Measurements from ENCODE around the gene EQTN. TPM values are rescaled to one million over a fixed set of nuclear protein-coding genes. Genes with fewer than 3 reads are reported as not detected.

Gene EQTN
- total and polyA plus RNA-seq, 2 of the 8 experiments (the other 6 are each of a cell fraction or from before 2014, with no cell fraction given): 0.23 TPM; not detected in 1

GRCh38 chr9:27258662-27259061 lies 38.3 kb downstream of the EQTN start:
- H3K79me1 ChIP-seq (ENCODE audit: low read depth, low read length): no peaks in the 10 kb centered on the region
- no peak overlapping the region for H2BK120ac ChIP-seq (replicated peaks; ENCODE audit: low read depth, low read length)
- ChIA-PET POLR2A (ENCODE audit: partially characterized antibody) (no interaction called here), CTCF (ENCODE audit: partially characterized antibody) (interaction anchor here (5.3 to 5.5 kb wide), 2 partner anchors 10 to 17 kb away, joined by 37 to 39 read pairs; no protein-coding TSS in a partner anchor)
- H3K14ac ChIP-seq (ENCODE audit: insufficient read length): no peak overlapping the region
- H4K20me1 ChIP-seq (replicated peaks in 1 of 2; ENCODE audit: control insufficient read depth in 1 of 2, insufficient read depth in 2 of 2, low read length in 2 of 2): no peaks in the 10 kb centered on the region
- no peak overlapping the region for H3K56ac ChIP-seq (replicated peaks; ENCODE audit: insufficient read length, low read depth, low read length)
- H2AFZ ChIP-seq (ENCODE audit: low read length): no peak overlapping the region
- DNase-seq (ENCODE audit: low read depth in 1 of 2, low spot score in 2 of 2) (no peak), FAIRE-seq (no peak)
- no peak overlapping the region for H3K18ac ChIP-seq (ENCODE audit: extremely low read depth, low read length)
- H3K27me3 ChIP-seq (replicated peaks in 1 of 4; ENCODE audit: control insufficient read depth in 3 of 4, extremely low read depth in 1 of 4, insufficient read depth in 3 of 4, low read length in 3 of 4): no peaks in the 10 kb centered on the region
- H2BK15ac ChIP-seq (ENCODE audit: low read length): no peak overlapping the region
- H2BK12ac ChIP-seq (ENCODE audit: low read depth, low read length): no peak overlapping the region
- no peak overlapping the region for H3K4ac ChIP-seq (replicated peaks; ENCODE audit: insufficient read length, low read depth, low read length)
- peaks cover 0 to 5% (median 0%) of the 10 kb centered on the region in 4 experiments; a peak in 2 of 7 replicates for H3K4me1 ChIP-seq (replicated peaks in 1 of 4; ENCODE audit: control insufficient read depth in 3 of 4, insufficient read depth in 4 of 4, low read length in 3 of 4)
- H3K4me2 ChIP-seq (ENCODE audit: insufficient read depth in 1 of 2, low read depth in 2 of 2, low read length in 2 of 2): no peak overlapping the region
- no peak overlapping the region for H3K23ac ChIP-seq (ENCODE audit: insufficient read length)
- WGBS, 2 experiments (ENCODE audit: extremely low coverage in 1 of 2, insufficient coverage in 1 of 2, insufficient read length in 1 of 2, insufficient replicate concordance in 2 of 2, low coverage in 1 of 2, low lambda C conversion rate in 2 of 2, missing lambda C conversion rate in 1 of 2): 92% methylated on average over 7 of the region's 7 CpGs; no CpG with 5 or more reads in 1 of the 2 experiments
- no peak overlapping the region for H2AK5ac ChIP-seq (ENCODE audit: low read depth, low read length)
- TF ChIP-seq BRCA1 (IDR thresholded peaks at IDR 0.05; ENCODE audit: low read depth, low read length) (no peak), SIN3A (conservative IDR thresholded peaks at IDR 0.05 in 1 of 2, IDR thresholded peaks at IDR 0.05 in 1 of 2; ENCODE audit: low read depth in 1 of 2, low read length in 2 of 2) (no peak), CHD1 (IDR thresholded peaks at IDR 0.05; ENCODE audit: low read depth, low read length) (no peak)
- no peaks in the 10 kb centered on the region for H3K36me3 ChIP-seq (ENCODE audit: control insufficient read depth in 2 of 4, insufficient read depth in 4 of 4, low read length in 3 of 4)
- H2BK20ac ChIP-seq (ENCODE audit: low read length): no peak overlapping the region
- H4K91ac ChIP-seq (replicated peaks; ENCODE audit: insufficient read length, low read length): no peak overlapping the region
- H2BK5ac ChIP-seq (ENCODE audit: low read depth, low read length): no peak overlapping the region
- H3K27ac ChIP-seq (ENCODE audit: low read depth, low read length): no peak overlapping the region
- H4K5ac ChIP-seq (ENCODE audit: insufficient read length, low read depth, low read length): no peak overlapping the region
- H3K79me2 ChIP-seq (ENCODE audit: control insufficient read depth in 1 of 2, insufficient read depth in 2 of 2, low read length in 2 of 2): no peaks in the 10 kb centered on the region
- no peak overlapping the region for H4K8ac ChIP-seq (ENCODE audit: extremely low read depth, insufficient read depth, low read length)
- no peak overlapping the region for H3K9ac ChIP-seq (replicated peaks in 1 of 4; ENCODE audit: extremely low read depth in 1 of 4, low read depth in 3 of 4, low read length in 3 of 4)
- no peaks in the 10 kb centered on the region for H3K23me2 ChIP-seq (ENCODE audit: low read depth, low read length)
- H3K4me3 ChIP-seq (ENCODE audit: extremely low read depth in 1 of 4, insufficient read depth in 2 of 4, low read depth in 3 of 4, low read length in 4 of 4): no peak overlapping the region
- no peaks in the 10 kb centered on the region for H3K9me3 ChIP-seq (ENCODE audit: insufficient read depth in 2 of 2, low read depth in 1 of 2, low read length in 1 of 2)

All from H1 (cell line).